Ishikawa (cell line): ENCODE data around the gene CST7.

Experiments
- CEBPB ChIP-seq: IDR thresholded peaks from 2 replicates; pipeline ENCODE4 v1.6.1; 2012
- EGR1 ChIP-seq: IDR thresholded peaks from 2 replicates; pipeline ENCODE4 v1.6.1; 2012
- EP300 ChIP-seq: IDR thresholded peaks from 2 replicates; pipeline ENCODE4 v1.6.1; 2012; ENCODE audit warnings: borderline replicate concordance
- FOXM1 ChIP-seq: IDR thresholded peaks from 2 replicates; pipeline ENCODE4 v1.6.1; 2012; ENCODE audit warnings: low read depth, borderline replicate concordance
- MAX ChIP-seq: IDR thresholded peaks from 2 replicates; pipeline ENCODE4 v1.6.1; 2012
- NFIC ChIP-seq: IDR thresholded peaks from 2 replicates; pipeline ENCODE4 v1.6.1; 2012
- RAD21 ChIP-seq: IDR thresholded peaks from 2 replicates; pipeline ENCODE4 v1.6.1; 2012; ENCODE audit warnings: low read depth
- REST ChIP-seq: IDR thresholded peaks from 2 replicates; pipeline ENCODE4 v1.6.1; 2012; ENCODE audit warnings: low read depth, mild to moderate bottlenecking
- TAF1 ChIP-seq: IDR thresholded peaks from 2 replicates; pipeline ENCODE4 v1.6.1; 2012; ENCODE audit warnings: low read depth, mild to moderate bottlenecking
- TCF12 ChIP-seq: IDR thresholded peaks from 2 replicates; pipeline ENCODE4 v1.6.1; 2012; ENCODE audit warnings: low read depth

- TF ChIP-seq EGR1 (no peak), REST (no peak), RAD21 (no peak), TAF1 (no peak), EP300 (no peak), TCF12 (no peak), CEBPB (no peak), NFIC (no peak), FOXM1 (no peak), MAX (no peak)
These were observed 13.1 kb downstream of the CST7 start for GRCh38 chr20:24962182-24962492.
